HCT116 (cell line): ENCODE results near the gene ZNF148. TPM values are rescaled to one million over a fixed set of nuclear protein-coding genes. Genes with fewer than 3 reads are reported as not detected.

Experiments
- ATAC-seq: fragments of 200-7000 bp; cut with Tn5 transposase; 2 replicates; pipeline ENCODE4 v1.9.1; 2020; ENCODE audit warnings: mild to moderate bottlenecking, moderate library complexity
- BruUV-seq: library from RNA; stranded (reverse); fragments of 400-500 nt; replicated peaks from 2 replicates; lab custom pipeline; 2021; lab: Mats Ljungman, UMichigan
- CTCF ChIA-PET: fragments of 300-600 bp; sonication (Branson Sonifier 250); formaldehyde crosslinking; loops from one replicate; lab custom pipeline; 2021; ENCODE audit warnings: antibody characterized with exemption; lab: Charles Lee
- POLR2A ChIA-PET: fragments of 300-600, 350-600 bp; sonication (Branson Sonifier 250); formaldehyde crosslinking; loops from one replicate; lab custom pipeline; 2021; ENCODE audit warnings: antibody characterized with exemption; lab: Charles Lee
- RAD21 ChIA-PET, 2 experiments: fragments of 300-600 bp; sonication (Branson Sonifier 250); formaldehyde crosslinking; loops; one replicate each; lab custom pipeline; 2023; ENCODE audit warnings: low total read pairs in 2 of 2; ENCODE audit not compliant: uncharacterized antibody in 2 of 2, unreplicated experiment in 2 of 2, low non-redundant PET in 1 of 2; lab: Charles Lee
- DNase-seq: peaks from one replicate; pipeline ENCODE4 v3.0.0-alpha.2; 2010; ENCODE audit warnings: low read depth, low spot score
- H2AFZ ChIP-seq: fragments of 200-600 bp; shearing (Covaris generic), sonication (generic); 2 replicates; pipeline ENCODE4 v1.6.1; 2017; ENCODE audit warnings: low read depth, mixed run types, mixed read lengths, antibody characterized with exemption, low read length; ENCODE audit not compliant: poor library complexity, severe bottlenecking
- H3K27ac ChIP-seq: 2 replicates; pipeline ENCODE4 v1.5.1; 2012; ENCODE audit warnings: low read depth, low read length
- H3K27me3 ChIP-seq: fragments of 200-600 bp; sonication (generic); 2 replicates; pipeline ENCODE4 v1.6.1; 2016; ENCODE audit warnings: mixed run types, low read length, mixed read lengths; ENCODE audit not compliant: insufficient read depth
- H3K36me3 ChIP-seq, 2 experiments: fragments of 200-500 bp in 1 of 2; fragments of 200-600 bp in 1 of 2; sonication (Bioruptor generic) in 1 of 2; sonication (generic) in 1 of 2; 2 replicates each; pipeline versions ENCODE4 v1.5.1 to v1.6.1; 2014 to 2016; ENCODE audit warnings: low read length in 2 of 2, inconsistent platforms in 1 of 2, mixed read lengths in 1 of 2, mixed run types in 1 of 2; ENCODE audit not compliant: insufficient read depth in 2 of 2, control insufficient read depth in 1 of 2
- H3K4me1 ChIP-seq, 2 experiments: fragments of 200-600 bp in 1 of 2; sonication (generic) in 1 of 2; 2 replicates each; pipeline versions ENCODE4 v1.5.1 to v1.6.1; 2012 to 2017; ENCODE audit warnings: low read length in 2 of 2, inconsistent platforms in 1 of 2, mild to moderate bottlenecking in 1 of 2, mixed read lengths in 1 of 2, mixed run types in 1 of 2, moderate library complexity in 1 of 2; ENCODE audit not compliant: insufficient read depth in 2 of 2, control insufficient read depth in 1 of 2
- H3K4me2 ChIP-seq: fragments of 200-600 bp; sonication (generic); 2 replicates; pipeline ENCODE4 v1.6.1; 2017; ENCODE audit warnings: mixed run types, low read length, mixed read lengths
- H3K4me3 ChIP-seq, 2 experiments: fragments of 200-600 bp in 1 of 2; sonication (generic) in 1 of 2; replicated peaks in 1 of 2; 2 replicates each; pipeline ENCODE4 v1.5.1; 2011 to 2016; ENCODE audit warnings: low read length in 2 of 2, control low read depth in 1 of 2, low read depth in 1 of 2, mild to moderate bottlenecking in 1 of 2, mixed read lengths in 1 of 2, mixed run types in 1 of 2
- H3K79me2 ChIP-seq: fragments of 200-600 bp; sonication (generic); 2 replicates; pipeline ENCODE4 v1.6.1; 2017; ENCODE audit warnings: mild to moderate bottlenecking, mixed run types, low read length, moderate library complexity, mixed read lengths; ENCODE audit not compliant: insufficient read depth
- H3K9ac ChIP-seq: fragments of 200-600 bp; sonication (generic); 2 replicates; pipeline ENCODE4 v1.6.1; 2016; ENCODE audit warnings: low read length, mixed read lengths
- H3K9me2 ChIP-seq: fragments of 200-600 bp; sonication (generic), shearing (Covaris generic); 2 replicates; pipeline ENCODE4 v1.6.1; 2017; ENCODE audit warnings: mixed run types, mild to moderate bottlenecking, moderate library complexity; ENCODE audit not compliant: insufficient read depth
- H3K9me3 ChIP-seq, 2 experiments: fragments of 200-500 bp in 1 of 2; fragments of 200-600 bp in 1 of 2; sonication (Bioruptor generic) in 1 of 2; sonication (generic) in 1 of 2; 2 replicates each; pipeline ENCODE4 v1.6.1; 2014 to 2017; ENCODE audit warnings: low read length in 2 of 2, mixed read lengths in 2 of 2, inconsistent platforms in 1 of 2, low read depth in 1 of 2, mild to moderate bottlenecking in 1 of 2, mixed run types in 1 of 2, moderate library complexity in 1 of 2; ENCODE audit not compliant: control insufficient read depth in 1 of 2, insufficient read depth in 1 of 2
- H4K20me1 ChIP-seq: fragments of 200-600 bp; sonication (generic), shearing (Covaris generic); 2 replicates; pipeline ENCODE4 v1.6.1; 2017; ENCODE audit warnings: mixed run types, mild to moderate bottlenecking, moderate library complexity; ENCODE audit not compliant: insufficient read depth
- ATF3 ChIP-seq: IDR thresholded peaks from 2 replicates; pipeline ENCODE4 v1.6.1; 2012
- CBX3 ChIP-seq: IDR thresholded peaks from 2 replicates; pipeline ENCODE4 v1.6.1; 2012; ENCODE audit warnings: low read depth
- TCF7L2 ChIP-seq: IDR thresholded peaks from 2 replicates; pipeline ENCODE4 v1.7.0; 2011; ENCODE audit warnings: borderline replicate concordance, inconsistent platforms; ENCODE audit not compliant: insufficient read depth, insufficient read length; ENCODE audit errors: extremely low read depth
- YY1 ChIP-seq: IDR thresholded peaks from 2 replicates; pipeline ENCODE4 v1.6.1; 2011; ENCODE audit warnings: low read length, low read depth, moderate library complexity, mild to moderate bottlenecking; ENCODE audit not compliant: insufficient replicate concordance; ENCODE audit errors: extremely low read depth
- intact Hi-C: fragments of 100-400 bp; cut with micrococcal nuclease; formaldehyde crosslinking; loops from 2 replicates; pipeline ENCODE4 v1.10.0; 2022
- total RNA-seq: library from RNA; stranded (reverse); gene quantifications from one replicate; pipeline ENCODE4 v1.2.1, GENCODE V29; 2021; ENCODE audit not compliant: unreplicated experiment

ZNF148 gene
- total RNA-seq, 1 experiment from 2014 or later, result 35.0 TPM

- CTCF ChIA-PET, result no interaction called here
- Histone ChIP-seq H3K9ac (no peak overlapping the region), H3K27me3 (no peaks in the 10 kb centered on the region), H3K27ac (no peak overlapping the region), H2AFZ (no peak overlapping the region), H3K36me3 (no peaks in the 10 kb centered on the region), H3K4me2 (no peak overlapping the region), H3K4me3 (no peak overlapping the region), H3K9me2 (no peaks in the 10 kb centered on the region), H3K79me2 (peaks cover 99% of the 10 kb centered on the region), H3K4me1 (peaks cover 0 to 4% of the 10 kb centered on the region in 2 experiments; a peak in 1 of 4 replicates), H3K9me3 (no peaks in the 10 kb centered on the region), H4K20me1 (peaks cover 15% of the 10 kb centered on the region; the same call in 1 of the 2 replicates)
- RAD21 ChIA-PET, result no interaction called here
- no TSS peak for BruUV-seq
- ATAC-seq (no peak), DNase-seq (no peak)
- TF ChIP-seq YY1, result no peak
- intact Hi-C loops, result no loop called here
- POLR2A ChIA-PET, result no interaction called here
Measured at GRCh38 chr3:125353659-125354058, 21.5 kb downstream of the ZNF148 start.

- no peak overlapping the region for H3K27ac ChIP-seq
- intact Hi-C loops, result no loop called here
- no TSS peak for BruUV-seq
- no peaks in the 10 kb centered on the region for H3K9me3 ChIP-seq
- peaks cover 99% of the 10 kb centered on the region for H3K79me2 ChIP-seq
- ATAC-seq (no peak), DNase-seq (no peak)
- H2AFZ ChIP-seq, result no peak overlapping the region
- ChIA-PET RAD21 (no interaction called here), POLR2A (interaction anchor here (0.6 kb wide), 1 partner anchor 426 kb away, joined by 3 read pairs; no protein-coding TSS in a partner anchor), CTCF (no interaction called here)
- H3K4me2 ChIP-seq, result no peak overlapping the region
- H3K36me3 ChIP-seq, result no peaks in the 10 kb centered on the region
- peaks cover 0 to 4% of the 10 kb centered on the region in 2 experiments; a peak in 1 of 4 replicates for H3K4me1 ChIP-seq
- H3K27me3 ChIP-seq, result no peaks in the 10 kb centered on the region
- H3K4me3 ChIP-seq, result no peak overlapping the region
- no peaks in the 10 kb centered on the region for H3K9me2 ChIP-seq
- H3K9ac ChIP-seq, result no peak overlapping the region
- H4K20me1 ChIP-seq, result peaks cover 17% of the 10 kb centered on the region; the same call in 1 of the 2 replicates
- TF ChIP-seq YY1 (no peak), CBX3 (no peak), TCF7L2 (no peak), ATF3 (peak; percentile 47; the same call in 1 of the 2 replicates)
Measured at GRCh38 chr3:125353128-125353527, 22.0 kb downstream of the ZNF148 start.
